Neutrophil (primary cell): ENCODE results near the gene SLC34A1.

Source experiments
- H3K27ac ChIP-seq: fragments of 200-600 bp; sonication (generic); 2 replicates; pipeline ENCODE4 v1.5.1; 2016; ENCODE audit warnings: mild to moderate bottlenecking, moderate library complexity
- H3K27me3 ChIP-seq: fragments of 200-600 bp; sonication (generic); 2 replicates; pipeline ENCODE4 v1.6.0; 2016; ENCODE audit warnings: mild to moderate bottlenecking
- H3K36me3 ChIP-seq: fragments of 200-600 bp; sonication (generic); 2 replicates; pipeline ENCODE4 v1.5.1; 2017
- H3K4me1 ChIP-seq, 2 experiments: fragments of 200-600 bp in 1 of 2; sonication (generic) in 1 of 2; 1 replicate in 1 of 2; 2 replicates in 1 of 2; pipeline versions ENCODE4 v1.5.1 to v1.6.1; 2013 to 2016; ENCODE audit warnings: low read depth in 1 of 2, low read length in 1 of 2, mild to moderate bottlenecking in 1 of 2, moderate library complexity in 1 of 2; ENCODE audit not compliant: control insufficient read depth in 1 of 2, insufficient read depth in 1 of 2
- H3K4me3 ChIP-seq, 2 experiments: fragments of 200-600 bp in 1 of 2; sonication (generic) in 1 of 2; 1 replicate in 1 of 2; 2 replicates in 1 of 2; pipeline ENCODE4 v1.5.1; 2013 to 2016; ENCODE audit warnings: low read depth in 1 of 2, low read length in 1 of 2, mild to moderate bottlenecking in 1 of 2, moderate library complexity in 1 of 2
- H3K9me3 ChIP-seq: fragments of 200-600 bp; sonication (generic); 2 replicates; pipeline ENCODE4 v1.5.1; 2016
- CTCF ChIP-seq: fragments of 200-600 bp; sonication (generic); IDR thresholded peaks from 2 replicates; pipeline ENCODE4 v1.5.1; 2016; ENCODE audit warnings: antibody characterized with exemption

SLC34A1 gene

GRCh38 chr5:177378884-177379883 is 5.0 kb upstream of the SLC34A1 start:
- no peak overlapping the region for H3K27ac ChIP-seq
- H3K4me1 ChIP-seq, result peaks cover 5% of the 10 kb centered on the region in 2 experiments
- no peak for TF ChIP-seq CTCF
- H3K36me3 ChIP-seq, result peaks cover 11% of the 10 kb centered on the region
- no peaks in the 10 kb centered on the region for H3K9me3 ChIP-seq
- no peaks in the 10 kb centered on the region for H3K27me3 ChIP-seq
- no peak overlapping the region for H3K4me3 ChIP-seq

GRCh38 chr5:177380805-177381126 is 3.5 kb upstream of the SLC34A1 start:
- no peaks in the 10 kb centered on the region for H3K36me3 ChIP-seq
- no peak for TF ChIP-seq CTCF
- peaks cover 15 to 16% of the 10 kb centered on the region in 2 experiments for H3K4me1 ChIP-seq
- H3K9me3 ChIP-seq, result no peaks in the 10 kb centered on the region
- H3K27ac ChIP-seq, result no peak overlapping the region
- no peak overlapping the region for H3K4me3 ChIP-seq
- no peaks in the 10 kb centered on the region for H3K27me3 ChIP-seq

- Histone ChIP-seq H3K4me1 (peaks cover 24 to 25% of the 10 kb centered on the region in 2 experiments), H3K9me3 (no peaks in the 10 kb centered on the region), H3K27ac (no peak overlapping the region), H3K4me3 (no peak overlapping the region), H3K36me3 (no peaks in the 10 kb centered on the region), H3K27me3 (no peaks in the 10 kb centered on the region)
- TF ChIP-seq CTCF, result no peak
Observed at GRCh38 chr5:177382423-177383029, 1.7 kb upstream of the SLC34A1 start.

GRCh38 chr5:177383181-177383580 is 1.1 kb upstream of the SLC34A1 start:
- no peak for TF ChIP-seq CTCF
- no peaks in the 10 kb centered on the region for H3K27me3 ChIP-seq
- no peaks in the 10 kb centered on the region for H3K36me3 ChIP-seq
- peaks cover 25 to 28% of the 10 kb centered on the region in 2 experiments for H3K4me1 ChIP-seq
- no peaks in the 10 kb centered on the region for H3K9me3 ChIP-seq
- no peak overlapping the region for H3K4me3 ChIP-seq
- no peak overlapping the region for H3K27ac ChIP-seq

GRCh38 chr5:177385720-177386119 is 1.5 kb downstream of the SLC34A1 start:
- H3K27me3 ChIP-seq, result no peaks in the 10 kb centered on the region
- no peak for TF ChIP-seq CTCF
- H3K36me3 ChIP-seq, result no peaks in the 10 kb centered on the region
- no peak overlapping the region for H3K27ac ChIP-seq
- H3K9me3 ChIP-seq, result no peaks in the 10 kb centered on the region
- H3K4me1 ChIP-seq, result peaks cover 50 to 53% of the 10 kb centered on the region in 2 experiments
- no peak overlapping the region for H3K4me3 ChIP-seq
